GM10847 (cell line): ENCODE data around the gene B4GALNT3.

Source experiments
- POLR2A ChIP-seq: IDR thresholded peaks from 2 replicates; pipeline ENCODE4 v1.6.1; 2011; ENCODE audit not compliant: insufficient read length; ENCODE audit errors: extremely low read depth

Gene B4GALNT3

GRCh38 chr12:490260-490659 is 30.5 kb downstream of the B4GALNT3 start:
- TF ChIP-seq POLR2A: no peak

DNA sequence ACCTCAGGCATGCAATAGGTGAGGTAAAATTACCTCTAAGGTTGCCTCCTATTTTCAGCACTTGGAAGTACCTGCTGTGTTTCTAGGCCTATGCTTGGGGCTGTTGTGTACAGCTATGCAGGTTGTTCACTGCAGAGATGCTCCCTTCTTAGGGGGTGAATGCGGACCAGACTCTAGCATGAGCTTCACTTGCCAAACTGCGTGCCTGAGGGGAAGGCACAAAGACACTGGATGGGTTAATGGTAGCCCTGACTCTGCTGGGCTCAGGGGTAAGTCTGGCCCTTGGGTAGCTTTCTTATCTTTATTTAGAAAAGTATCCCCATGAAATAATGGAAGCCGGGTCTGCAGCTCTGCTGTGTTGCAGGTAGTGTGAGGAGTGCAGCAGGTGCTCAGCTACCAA is 35.7 kb downstream of the B4GALNT3 start:
- TF ChIP-seq POLR2A: no peak

DNA sequence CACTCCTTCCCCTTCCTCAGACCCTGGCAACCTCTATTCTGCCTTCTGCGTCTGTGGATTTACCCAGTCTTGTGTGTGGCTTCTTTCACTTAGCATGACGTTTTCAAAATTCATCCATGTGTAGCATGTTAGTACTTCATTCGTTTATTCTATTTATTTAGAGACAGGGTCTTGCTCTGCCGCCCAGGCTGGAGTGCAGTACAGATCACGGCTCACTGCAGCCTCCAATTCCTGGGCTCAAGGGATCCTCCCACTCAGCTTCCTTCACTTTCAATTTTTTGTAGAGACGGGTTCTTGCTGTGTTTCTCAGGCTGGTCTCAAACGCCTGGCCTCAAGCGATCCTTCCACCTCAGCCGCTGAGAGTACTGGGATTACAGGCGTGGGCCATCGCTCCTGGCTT is 37.0 kb downstream of the B4GALNT3 start:
- no peak for TF ChIP-seq POLR2A

DNA sequence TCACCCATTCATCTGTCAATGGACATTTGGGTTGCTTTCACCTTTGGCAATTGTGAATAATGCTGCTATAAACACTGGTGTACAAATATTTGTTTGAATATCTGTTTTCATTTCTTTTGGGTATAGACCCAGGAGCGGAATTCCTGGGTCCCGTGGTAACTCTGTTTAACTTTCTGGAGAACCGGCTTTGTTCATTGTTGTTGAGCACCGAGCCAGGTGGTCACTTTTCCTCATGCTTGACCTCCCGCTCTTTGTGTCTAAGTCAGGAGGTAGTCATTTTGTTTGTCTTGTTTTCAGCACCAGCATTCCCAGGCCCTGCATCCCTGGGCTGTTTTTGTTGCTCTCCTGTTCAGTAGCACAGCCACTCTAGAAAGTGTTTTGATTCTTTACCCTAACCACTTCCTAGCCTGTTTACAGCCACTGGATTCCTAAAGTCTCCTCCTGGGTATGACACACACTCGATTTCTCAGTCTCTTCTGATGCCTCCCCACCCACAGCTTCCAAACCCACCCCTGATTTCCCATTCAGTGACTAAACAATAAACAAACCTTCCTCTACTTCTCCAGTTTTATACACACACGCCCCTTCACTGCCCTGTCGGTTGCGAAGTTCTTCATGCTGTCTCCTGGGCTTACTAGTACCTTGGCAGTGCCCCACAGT is 37.9 kb downstream of the B4GALNT3 start:
- no peak for TF ChIP-seq POLR2A

DNA sequence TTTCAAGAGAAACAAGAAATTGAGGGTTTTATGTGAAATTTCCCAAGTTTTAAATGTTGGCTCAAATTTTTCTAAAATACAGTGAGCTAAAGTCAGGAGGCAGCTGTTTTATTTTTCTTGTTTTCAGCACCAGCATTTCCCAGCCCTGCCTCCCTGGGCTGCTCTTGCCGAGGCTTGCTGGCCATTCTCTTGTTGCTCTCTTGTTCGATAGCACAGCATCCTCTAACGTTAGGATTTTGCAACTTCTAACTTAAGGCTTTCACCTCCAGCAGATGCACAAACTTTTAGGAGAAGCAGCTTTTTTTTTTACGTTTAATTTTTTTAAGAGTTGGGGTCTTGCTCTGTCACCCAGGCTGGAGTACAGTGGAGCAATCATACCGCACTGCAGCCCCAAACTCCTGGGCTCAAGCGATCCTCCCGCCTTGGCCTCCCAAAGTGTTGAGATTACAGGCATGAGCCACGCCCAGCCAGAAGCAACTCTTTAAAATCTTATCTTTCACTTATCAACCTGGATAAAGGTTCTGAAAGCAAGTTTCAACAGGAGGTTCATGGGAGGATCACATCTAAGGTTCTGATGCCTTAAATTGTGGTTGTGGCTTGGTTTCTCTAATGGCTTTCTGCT is 40.2 kb downstream of the B4GALNT3 start:
- TF ChIP-seq POLR2A: no peak

DNA sequence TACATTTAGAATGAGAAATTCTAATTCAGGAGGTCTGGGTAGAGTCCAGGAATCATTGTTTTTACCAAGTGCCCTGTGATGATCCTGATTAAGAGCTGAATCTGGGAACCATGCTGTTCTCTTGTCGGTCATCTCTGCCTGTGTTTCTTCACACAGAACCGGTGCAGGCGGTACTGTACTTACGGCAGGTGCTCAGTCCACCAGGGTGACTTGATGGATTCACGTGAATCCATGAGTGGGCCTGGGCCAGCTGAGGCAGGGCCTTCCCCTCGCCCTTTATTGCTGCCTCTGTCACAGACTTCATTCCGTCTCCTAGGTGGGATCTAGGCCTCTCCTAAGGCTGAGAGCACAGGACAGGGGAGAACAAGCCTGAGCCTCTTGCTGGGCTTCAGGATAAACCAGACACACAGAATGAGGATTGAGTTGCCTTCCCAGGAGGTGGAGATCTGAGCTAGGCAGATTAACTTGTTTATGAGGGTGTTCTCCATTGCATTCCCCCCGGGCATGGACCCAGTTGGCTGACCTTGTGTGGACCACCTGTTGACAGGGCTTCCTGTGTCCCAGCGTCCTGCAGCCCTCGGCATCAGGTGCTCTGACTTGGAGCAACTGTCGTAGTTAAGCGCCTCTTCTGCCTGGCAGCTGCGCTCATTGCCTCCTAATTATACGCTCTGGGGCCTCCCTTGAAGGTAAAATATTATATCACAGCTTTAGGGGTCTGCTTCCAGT is 42.1 kb downstream of the B4GALNT3 start:
- no peak for TF ChIP-seq POLR2A

DNA sequence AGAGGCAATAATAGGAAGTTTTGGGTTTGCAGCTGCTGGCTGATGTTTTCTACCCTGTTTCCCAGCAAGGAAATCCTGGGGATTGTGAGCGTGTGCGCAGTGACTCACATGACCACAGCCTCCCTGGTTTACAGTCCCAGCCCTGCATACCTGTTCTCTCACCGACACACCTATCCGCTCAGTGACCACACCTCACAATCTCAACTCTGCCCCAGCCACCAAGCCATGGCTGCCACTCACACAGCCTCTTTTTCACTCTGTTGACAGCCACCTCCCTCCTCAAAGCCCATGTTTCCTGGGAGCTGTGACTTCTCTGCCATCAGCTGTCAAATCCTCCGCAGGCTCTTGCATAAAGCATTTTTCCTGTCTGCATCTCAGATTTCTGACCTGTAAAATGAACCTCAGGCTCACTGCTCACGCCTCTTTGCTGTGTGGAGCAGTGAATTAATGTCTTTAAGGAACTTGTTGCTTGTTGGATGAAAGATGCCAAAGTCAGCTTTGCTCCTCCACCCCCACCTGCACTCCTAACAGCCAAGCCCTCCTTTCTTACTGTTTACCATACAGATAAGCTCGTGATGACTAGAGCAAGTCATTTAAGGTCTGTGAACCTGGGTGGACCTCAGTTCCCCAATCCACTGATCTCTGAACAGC is 43.5 kb downstream of the B4GALNT3 start:
- no peak for TF ChIP-seq POLR2A

DNA sequence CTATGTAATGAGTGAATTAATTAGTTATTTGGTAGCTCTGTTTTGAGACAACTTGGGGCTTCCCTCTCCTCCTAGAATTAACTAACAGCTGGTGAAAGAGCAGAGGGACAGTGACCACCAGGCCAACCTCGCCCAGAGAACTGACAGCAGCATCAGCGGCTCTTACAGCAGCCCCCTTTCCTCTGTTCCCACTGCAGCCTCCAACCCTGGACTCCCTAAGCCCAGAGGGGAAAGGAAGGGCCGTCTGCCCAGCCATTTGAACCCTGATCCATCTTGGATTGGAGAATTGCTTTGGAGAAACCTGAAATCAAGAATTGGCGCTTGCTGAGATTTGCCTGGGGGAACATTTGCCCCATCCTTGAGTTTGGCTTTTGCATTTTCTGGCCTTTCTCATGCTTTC is 45.5 kb downstream of the B4GALNT3 start:
- TF ChIP-seq POLR2A: no peak

- TF ChIP-seq POLR2A: no peak
Measured at GRCh38 chr12:507391-507796, 47.7 kb downstream of the B4GALNT3 start.

GRCh38 chr12:508145-508544 is 48.4 kb downstream of the B4GALNT3 start:
- TF ChIP-seq POLR2A: no peak

DNA sequence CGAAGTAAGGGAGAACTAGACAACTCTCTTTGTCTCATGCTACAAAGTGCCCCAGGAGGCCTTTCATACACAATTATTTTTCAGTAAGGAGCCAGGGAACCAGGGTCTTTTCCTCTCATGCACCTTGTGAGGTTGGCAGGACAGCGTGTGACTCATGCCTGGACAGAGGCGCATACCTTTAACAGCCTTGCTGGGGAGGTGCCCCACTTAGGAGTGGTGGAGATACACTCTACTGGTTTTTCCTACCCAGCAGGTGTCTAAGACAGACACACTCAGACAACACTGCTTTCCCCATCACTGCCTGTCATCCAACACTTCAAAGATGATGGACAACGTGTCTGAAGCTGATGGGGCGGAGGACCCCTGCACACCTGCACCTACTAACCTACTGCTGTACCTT is 49.1 kb downstream of the B4GALNT3 start:
- TF ChIP-seq POLR2A: no peak

GRCh38 chr12:509500-509899 is 49.8 kb downstream of the B4GALNT3 start:
- TF ChIP-seq POLR2A: no peak

DNA sequence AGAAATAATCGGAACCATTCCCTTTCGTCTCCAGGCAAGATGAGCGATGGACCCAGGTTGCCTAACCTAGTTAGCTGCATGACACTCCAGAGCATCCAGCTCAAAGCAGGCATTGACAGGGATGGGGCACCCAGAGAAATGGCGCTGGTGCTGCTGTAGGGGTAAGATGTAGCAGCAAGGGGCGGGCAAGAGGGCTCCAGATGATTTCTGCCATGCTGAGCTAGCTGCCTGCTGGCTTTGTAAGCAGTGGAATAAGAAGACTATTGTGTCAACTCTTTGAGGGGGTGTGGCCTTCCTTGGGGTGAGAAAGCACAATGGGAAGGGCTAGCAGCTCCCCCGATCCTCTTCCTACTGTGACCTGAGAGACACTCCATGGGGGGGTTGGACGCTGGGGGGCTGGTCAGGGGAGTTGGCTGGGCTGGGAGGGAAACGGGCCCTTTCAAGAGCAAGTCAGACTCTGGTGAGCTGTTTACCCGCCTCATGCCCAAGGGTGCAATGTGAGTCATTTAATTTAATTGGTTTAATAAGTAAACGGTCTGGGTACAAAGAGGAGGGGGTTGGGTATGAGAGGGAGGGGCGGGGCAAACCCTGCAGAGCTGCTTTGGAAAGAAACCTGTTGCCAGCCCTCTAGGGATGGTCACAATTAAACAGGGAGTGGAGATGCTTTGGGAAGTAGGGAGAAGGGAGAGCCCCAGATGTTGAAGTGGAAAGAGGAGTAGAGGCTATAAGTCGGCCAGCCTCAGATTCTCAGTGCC is 50.5 kb downstream of the B4GALNT3 start:
- TF ChIP-seq POLR2A: no peak

DNA sequence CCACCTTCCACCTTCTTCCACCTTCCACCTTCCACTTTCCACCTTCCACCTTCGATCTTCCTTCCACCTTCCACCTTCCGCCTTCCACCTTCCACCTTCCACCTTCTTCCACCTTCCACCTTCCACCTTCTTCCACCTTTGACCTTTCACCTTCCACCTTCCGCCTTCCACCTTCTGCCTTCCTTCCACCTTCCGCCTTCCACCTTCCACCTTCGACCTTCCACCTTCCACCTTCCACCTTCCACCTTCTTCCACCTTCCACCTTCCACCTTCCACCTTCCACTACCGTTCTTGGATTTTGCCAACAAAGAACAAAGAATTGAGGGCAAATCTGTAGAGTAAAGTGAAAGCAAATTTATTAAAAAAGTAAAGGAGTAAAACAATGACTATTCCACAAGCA is 53.2 kb downstream of the B4GALNT3 start:
- no peak for TF ChIP-seq POLR2A

DNA sequence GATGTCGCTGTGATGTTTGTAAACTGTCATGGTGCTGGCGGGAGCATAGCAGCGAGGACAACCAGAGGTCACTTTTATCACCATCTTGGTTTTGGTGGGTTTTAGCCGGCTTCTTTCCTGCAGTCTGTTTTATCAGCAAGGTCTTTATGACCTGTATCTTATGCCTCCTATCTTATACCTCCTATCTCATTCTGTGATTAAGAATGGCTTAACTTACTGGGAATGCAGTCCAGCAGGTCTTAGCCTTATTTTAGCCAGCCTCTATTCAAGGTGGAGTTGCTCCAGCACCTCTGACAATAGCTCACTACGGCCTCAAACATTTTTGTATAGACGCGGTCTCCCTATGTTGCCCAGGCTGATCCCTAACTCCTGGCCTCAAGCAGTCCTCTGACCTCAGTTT is 53.7 kb downstream of the B4GALNT3 start:
- TF ChIP-seq POLR2A: no peak

DNA sequence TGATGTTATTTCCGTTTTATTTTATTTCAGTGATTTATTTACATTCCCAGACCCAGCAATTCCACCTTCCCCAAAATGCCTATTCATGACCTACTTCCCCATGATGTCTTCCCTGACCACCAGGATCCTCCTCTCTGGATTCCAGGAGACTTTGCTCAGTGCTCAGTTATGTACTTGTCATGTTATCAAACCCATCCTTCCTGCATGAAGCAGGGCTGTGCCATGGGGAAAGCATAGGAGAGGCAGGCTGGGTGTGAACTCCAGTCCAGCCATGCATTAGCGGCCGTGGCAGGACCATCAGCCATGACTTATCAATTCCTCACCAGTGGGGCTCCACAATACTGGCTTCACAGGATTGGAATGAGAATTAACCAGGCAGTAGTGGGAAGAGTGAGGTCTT is 57.8 kb downstream of the B4GALNT3 start:
- TF ChIP-seq POLR2A: no peak

DNA sequence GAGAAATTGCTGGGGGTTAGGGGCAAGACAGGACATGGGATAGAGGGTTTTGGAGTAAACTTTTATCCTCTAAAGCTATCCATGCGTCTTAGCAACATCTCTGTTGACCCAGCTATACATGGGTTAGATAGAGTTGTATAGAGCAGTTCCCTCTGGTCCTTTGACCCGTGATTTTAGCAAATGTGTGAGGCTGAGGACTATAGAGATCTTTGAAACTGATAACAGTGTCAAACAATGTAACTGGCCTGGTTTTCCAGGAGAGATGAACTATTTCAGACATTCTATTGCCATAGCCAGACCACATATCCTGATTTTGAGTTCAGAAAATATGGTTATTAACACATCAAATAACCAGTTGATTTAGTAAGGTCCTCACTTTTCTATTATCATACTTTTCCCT is 60.4 kb downstream of the B4GALNT3 start:
- no peak for TF ChIP-seq POLR2A
